Osteocyte (in vitro differentiated cells): ENCODE data around the gene CYP27B1. TPM values are rescaled to one million over a fixed set of nuclear protein-coding genes. Genes with fewer than 3 reads are reported as not detected.
A peak's percentile ranks its signal among the peaks of the same experiment; 100 is the strongest.

Experiments used
- DNase-seq: peaks from one replicate; pipeline ENCODE4 v3.0.0; 2021; ENCODE audit warnings: mixed read lengths; ENCODE audit not compliant: unreplicated experiment; ENCODE audit errors: extremely low spot score
- H3K27ac Mint-ChIP-seq: one replicate; pipeline ENCODE4 v1.8.0; 2021; ENCODE audit warnings: mild to moderate bottlenecking, mixed read lengths; ENCODE audit not compliant: unreplicated experiment
- H3K27me3 Mint-ChIP-seq: one replicate; pipeline ENCODE4 v1.8.0; 2021; ENCODE audit warnings: mixed read lengths; ENCODE audit not compliant: unreplicated experiment
- H3K36me3 Mint-ChIP-seq: one replicate; pipeline ENCODE4 v1.8.0; 2021; ENCODE audit warnings: mixed read lengths; ENCODE audit not compliant: unreplicated experiment
- H3K4me1 Mint-ChIP-seq: one replicate; pipeline ENCODE4 v1.8.0; 2021; ENCODE audit warnings: mixed read lengths; ENCODE audit not compliant: unreplicated experiment
- H3K4me3 Mint-ChIP-seq: one replicate; pipeline ENCODE4 v1.8.0; 2021; ENCODE audit warnings: mild to moderate bottlenecking, moderate library complexity, mixed read lengths; ENCODE audit not compliant: unreplicated experiment
- H3K9me3 Mint-ChIP-seq: one replicate; pipeline ENCODE4 v1.8.0; 2021; ENCODE audit warnings: mixed read lengths; ENCODE audit not compliant: unreplicated experiment
- total RNA-seq: library from RNA; stranded (reverse); gene quantifications from 2 replicates; pipeline ENCODE4 v1.2.1, GENCODE V29; 2021
- TF ChIP-seq, protein P1 (sequence below): fragments of 200-600 bp; sonication (generic); IDR thresholded peaks from 2 replicates; pipeline ENCODE4 v1.5.0; 2021; ENCODE audit warnings: antibody characterized with exemption, mild to moderate bottlenecking, moderate library complexity

Gene CYP27B1
- total RNA-seq, 1 donor from 2014 or later, result 1.7 TPM

DNA sequence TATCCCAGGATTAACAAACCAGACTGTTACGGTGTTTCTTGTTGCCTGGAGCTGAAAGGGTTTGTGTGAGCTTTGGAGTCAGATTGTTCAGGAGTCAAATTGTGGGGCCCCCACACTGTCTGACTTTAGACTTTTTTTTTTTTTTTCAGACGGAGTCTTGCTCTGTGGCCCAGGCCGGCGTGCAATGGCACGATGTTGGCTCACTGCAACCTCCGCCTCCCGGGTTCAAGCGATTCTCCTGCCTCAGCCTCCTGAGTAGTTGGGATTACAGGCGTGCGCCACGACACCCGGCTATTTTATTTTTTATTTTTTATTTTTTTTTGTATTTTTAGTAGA, 16.6 kb upstream of the CYP27B1 start:
- peaks cover 12% of the 10 kb centered on the region for H3K4me1 Mint-ChIP-seq
- H3K4me3 Mint-ChIP-seq, result peak overlapping the region; percentile 97
- no peak for DNase-seq
- peaks cover 11% of the 10 kb centered on the region for H3K36me3 Mint-ChIP-seq
- no peaks in the 10 kb centered on the region for H3K27me3 Mint-ChIP-seq
- no peaks in the 10 kb centered on the region for H3K9me3 Mint-ChIP-seq
- peak overlapping the region; percentile 90 for H3K27ac Mint-ChIP-seq
- TF ChIP-seq, protein P1, sequence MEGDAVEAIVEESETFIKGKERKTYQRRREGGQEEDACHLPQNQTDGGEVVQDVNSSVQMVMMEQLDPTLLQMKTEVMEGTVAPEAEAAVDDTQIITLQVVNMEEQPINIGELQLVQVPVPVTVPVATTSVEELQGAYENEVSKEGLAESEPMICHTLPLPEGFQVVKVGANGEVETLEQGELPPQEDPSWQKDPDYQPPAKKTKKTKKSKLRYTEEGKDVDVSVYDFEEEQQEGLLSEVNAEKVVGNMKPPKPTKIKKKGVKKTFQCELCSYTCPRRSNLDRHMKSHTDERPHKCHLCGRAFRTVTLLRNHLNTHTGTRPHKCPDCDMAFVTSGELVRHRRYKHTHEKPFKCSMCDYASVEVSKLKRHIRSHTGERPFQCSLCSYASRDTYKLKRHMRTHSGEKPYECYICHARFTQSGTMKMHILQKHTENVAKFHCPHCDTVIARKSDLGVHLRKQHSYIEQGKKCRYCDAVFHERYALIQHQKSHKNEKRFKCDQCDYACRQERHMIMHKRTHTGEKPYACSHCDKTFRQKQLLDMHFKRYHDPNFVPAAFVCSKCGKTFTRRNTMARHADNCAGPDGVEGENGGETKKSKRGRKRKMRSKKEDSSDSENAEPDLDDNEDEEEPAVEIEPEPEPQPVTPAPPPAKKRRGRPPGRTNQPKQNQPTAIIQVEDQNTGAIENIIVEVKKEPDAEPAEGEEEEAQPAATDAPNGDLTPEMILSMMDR, result no peak

DNA sequence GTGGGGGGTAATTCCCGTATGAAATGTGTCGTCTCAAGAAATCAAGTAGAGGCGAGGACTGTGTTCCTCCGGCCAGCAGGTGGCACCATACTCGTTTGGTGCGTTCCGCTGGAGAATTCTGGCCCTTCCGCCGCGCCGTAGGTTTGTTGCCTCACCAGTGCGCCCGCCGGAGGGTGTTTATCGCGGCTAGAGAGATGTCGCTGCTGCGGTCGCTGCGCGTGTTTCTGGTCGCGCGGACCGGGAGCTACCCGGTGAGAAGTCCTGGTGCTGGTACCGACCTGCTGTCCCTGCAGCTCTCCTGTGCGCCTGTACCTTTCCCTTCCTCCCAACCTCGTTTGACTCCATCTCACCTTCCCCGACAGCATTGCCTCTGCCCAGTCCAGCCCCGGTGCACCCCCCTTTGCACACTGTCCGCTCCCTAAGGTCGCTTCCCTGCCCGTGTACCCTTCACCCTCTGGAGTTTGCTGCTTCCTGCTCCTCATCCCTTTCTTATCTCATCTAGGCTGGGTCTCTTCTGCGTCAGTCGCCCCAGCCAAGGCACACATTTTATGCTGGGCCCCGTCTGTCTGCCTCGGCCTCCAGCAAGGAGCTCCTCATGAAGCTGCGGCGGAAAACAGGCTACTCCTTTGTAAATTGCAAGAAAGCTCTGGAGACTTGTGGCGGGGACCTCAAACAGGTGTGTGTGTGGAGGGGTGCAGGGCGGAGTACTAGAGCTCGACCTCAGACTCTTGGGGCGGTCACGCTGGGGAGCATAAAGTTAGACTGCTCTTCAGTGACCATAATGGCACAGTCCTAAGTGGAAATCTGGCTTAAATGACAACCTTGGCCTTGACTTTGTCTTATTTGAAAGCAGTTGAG, 16.0 kb upstream of the CYP27B1 start, which contains the start of gene TSFM:
Gene TSFM, plus strand, starts transcription at position 180 of the 858 bp plus-strand sequence. Its CDS starts 15 bp downstream, at position 195.
- Mint-ChIP-seq H3K27ac (peak within 1 kb of the TSS; percentile 90), H3K36me3 (peaks cover 7% of the 10 kb centered on the region), H3K4me3 (peak within 1 kb of the TSS; percentile 97), H3K9me3 (no peaks in the 10 kb centered on the region), H3K27me3 (no peaks in the 10 kb centered on the region), H3K4me1 (peaks cover 12% of the 10 kb centered on the region)
- DNase-seq, result peak; percentile 97
- TF ChIP-seq, protein P1, result peak; percentile 94

DNA sequence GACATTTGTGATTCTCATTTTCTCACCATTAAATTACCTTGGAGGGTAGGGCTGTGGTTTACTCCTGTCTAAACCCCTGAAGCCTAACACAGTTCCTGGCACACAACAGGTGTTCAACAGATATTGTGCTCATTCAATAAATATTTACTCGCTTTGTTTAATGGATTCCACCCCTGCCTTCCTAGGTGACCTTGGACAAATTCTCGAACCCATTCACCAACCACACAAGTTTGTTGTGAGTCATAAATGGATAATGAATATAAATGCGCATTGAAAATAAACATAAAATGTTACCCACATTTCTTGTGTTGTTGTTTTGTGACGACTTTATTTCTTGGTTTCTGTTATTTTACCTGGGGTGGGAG, 15.3 kb upstream of the CYP27B1 start:
- peaks cover 12% of the 10 kb centered on the region for H3K4me1 Mint-ChIP-seq
- H3K9me3 Mint-ChIP-seq, result no peaks in the 10 kb centered on the region
- no peak for DNase-seq
- TF ChIP-seq, protein P1, result no peak
- no peak overlapping the region for H3K27ac Mint-ChIP-seq
- peak overlapping the region; percentile 97 for H3K4me3 Mint-ChIP-seq
- H3K27me3 Mint-ChIP-seq, result no peaks in the 10 kb centered on the region
- H3K36me3 Mint-ChIP-seq, result peaks cover 8% of the 10 kb centered on the region

DNA sequence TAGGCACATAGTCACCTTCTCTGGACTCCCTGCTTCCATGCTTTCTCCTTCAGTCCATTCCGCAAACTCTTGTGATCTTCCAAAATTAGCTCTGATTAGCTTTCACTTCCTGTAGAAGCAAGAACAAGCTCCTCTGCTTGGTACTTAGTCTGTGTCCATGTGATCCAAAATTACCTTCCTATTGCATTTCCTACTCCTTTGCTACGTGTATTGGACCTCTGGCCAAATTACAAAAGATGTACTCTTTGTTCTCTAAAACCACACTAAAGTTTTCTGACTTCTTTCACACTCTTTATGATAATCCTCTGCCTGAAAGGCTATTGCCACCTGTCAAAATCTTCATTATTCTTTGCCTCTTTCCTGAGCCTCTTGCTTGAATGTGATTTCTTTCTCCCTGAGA, 14.9 kb upstream of the CYP27B1 start:
- Mint-ChIP-seq H3K27ac (no peak overlapping the region), H3K36me3 (peaks cover 9% of the 10 kb centered on the region), H3K27me3 (no peaks in the 10 kb centered on the region), H3K4me1 (peaks cover 12% of the 10 kb centered on the region), H3K4me3 (no peak overlapping the region), H3K9me3 (no peaks in the 10 kb centered on the region)
- TF ChIP-seq, protein P1, result no peak
- DNase-seq, result no peak

DNA sequence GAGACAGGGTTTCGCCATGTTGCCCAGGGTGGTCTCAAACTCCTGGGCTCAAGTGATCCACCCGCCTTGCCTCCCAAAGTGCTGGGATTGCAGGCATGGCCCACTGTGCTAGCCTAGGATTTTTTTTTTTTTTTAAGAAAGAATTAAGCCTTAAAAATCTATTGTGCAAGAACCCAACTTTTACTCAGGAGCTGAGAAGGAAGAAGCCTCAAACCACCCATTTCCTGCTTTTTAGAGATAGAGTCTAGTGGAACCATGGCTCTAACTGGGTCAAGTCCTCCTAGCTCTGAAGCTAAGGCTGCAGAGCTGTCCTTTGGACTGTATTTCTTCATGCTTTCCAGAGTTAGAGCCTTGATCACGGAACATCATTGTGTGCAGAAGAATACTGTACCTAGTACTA, 14.4 kb upstream of the CYP27B1 start:
- peaks cover 12% of the 10 kb centered on the region for H3K4me1 Mint-ChIP-seq
- TF ChIP-seq, protein P1, result no peak
- no peak overlapping the region for H3K27ac Mint-ChIP-seq
- no peak for DNase-seq
- no peaks in the 10 kb centered on the region for H3K27me3 Mint-ChIP-seq
- no peak overlapping the region for H3K4me3 Mint-ChIP-seq
- no peaks in the 10 kb centered on the region for H3K9me3 Mint-ChIP-seq
- H3K36me3 Mint-ChIP-seq, result peaks cover 6% of the 10 kb centered on the region
